Mononuclear cell (primary cell): Measurements from ENCODE around the gene CHCHD3. TPM values are rescaled to one million over a fixed set of nuclear protein-coding genes. Genes with fewer than 3 reads are reported as not detected.

Experiments
- H3K27me3 ChIP-seq: 2 replicates; pipeline ENCODE4 v1.6.0; 2011; ENCODE audit warnings: low read length, control low read depth; ENCODE audit not compliant: insufficient read depth
- H3K4me1 ChIP-seq: 2 replicates; pipeline ENCODE4 v1.5.1; 2011; ENCODE audit warnings: mild to moderate bottlenecking, low read length, control low read depth; ENCODE audit not compliant: insufficient read depth
- H3K4me3 ChIP-seq: 2 replicates; pipeline ENCODE4 v1.5.1; 2011; ENCODE audit warnings: mild to moderate bottlenecking, low read length, moderate library complexity
- H3K9me3 ChIP-seq: 2 replicates; pipeline ENCODE4 v1.5.1; 2011; ENCODE audit warnings: low read depth, mild to moderate bottlenecking, control low read depth, low read length
- total RNA-seq: library from RNA; depleted of rRNA; stranded (reverse); fragments of >200 nt; gene quantifications from one replicate; pipeline ENCODE4 v1.2.3, GENCODE V29; 2012

The CHCHD3 gene
- total RNA-seq = 31.1 TPM

DNA sequence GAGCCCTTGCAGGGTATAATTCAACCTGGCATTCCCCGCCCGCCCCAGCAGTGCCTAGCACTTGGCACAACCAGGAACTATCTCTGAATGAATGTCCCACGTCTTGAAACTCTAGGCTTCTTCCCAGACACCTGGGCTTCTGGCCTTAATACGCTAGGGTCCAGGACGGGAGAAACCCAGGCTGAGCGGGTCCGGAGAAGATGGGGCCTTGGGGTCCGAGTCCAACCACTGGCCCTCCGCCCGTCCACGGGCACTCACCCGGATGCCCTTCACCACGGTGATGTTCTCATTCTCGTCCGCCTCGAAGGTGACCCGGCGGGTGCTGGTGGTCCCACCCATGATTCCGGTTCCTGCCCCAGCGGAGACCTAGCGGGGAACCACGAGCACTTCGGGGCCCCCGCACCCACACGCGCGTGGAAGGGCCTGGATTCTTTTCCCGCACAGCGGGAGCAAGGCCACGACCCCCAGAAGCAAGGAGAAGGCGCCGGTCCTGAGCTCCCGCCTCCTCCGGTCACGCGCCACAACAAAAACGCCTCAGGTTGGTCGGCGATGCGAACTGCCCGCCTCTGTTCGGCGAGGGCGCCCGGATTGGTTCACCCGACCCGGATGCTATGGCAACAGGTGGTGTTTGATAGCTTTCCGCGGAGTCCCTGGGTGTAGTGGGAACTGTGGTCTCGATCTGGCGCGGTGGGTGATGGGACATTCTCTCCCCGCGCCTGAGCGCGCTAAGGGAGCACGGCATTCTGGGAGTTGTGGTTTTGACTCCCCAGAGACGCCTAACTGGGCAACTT lies at the start of gene CHCHD3:
TSS of gene CHCHD3 (minus strand) at position 492 of the 791 bp plus-strand sequence. CDS start at position 339, 153 bp downstream.
- H3K4me3 ChIP-seq = peak within 1 kb of the TSS; percentile 89
- no peaks in the 10 kb centered on the region for H3K9me3 ChIP-seq
- no peaks in the 10 kb centered on the region for H3K27me3 ChIP-seq
- H3K4me1 ChIP-seq = peaks cover 9% of the 10 kb centered on the region

DNA sequence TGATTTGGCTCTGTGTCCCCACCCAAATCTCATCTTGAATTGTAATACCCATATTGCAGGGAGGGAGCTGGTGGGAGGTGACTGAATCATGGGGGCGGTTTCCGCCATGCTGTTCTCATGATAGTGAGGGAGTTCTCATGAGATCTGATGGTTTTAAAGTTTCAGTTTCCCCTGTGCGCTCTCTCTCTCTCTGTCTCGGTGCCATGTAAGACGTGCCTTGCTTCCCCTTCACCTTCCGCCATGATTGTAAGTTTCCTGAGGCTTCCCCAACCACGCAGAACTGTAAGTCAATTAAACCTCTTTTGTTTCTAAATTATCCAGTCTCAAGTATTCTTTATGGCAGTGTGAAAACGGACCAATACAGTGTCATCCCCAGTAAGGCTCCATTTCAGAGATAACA lies 48.3 kb upstream of the CHCHD3 start:
- H3K27me3 ChIP-seq = no peaks in the 10 kb centered on the region
- H3K9me3 ChIP-seq = no peaks in the 10 kb centered on the region
- no peaks in the 10 kb centered on the region for H3K4me1 ChIP-seq
- no peak overlapping the region for H3K4me3 ChIP-seq

DNA sequence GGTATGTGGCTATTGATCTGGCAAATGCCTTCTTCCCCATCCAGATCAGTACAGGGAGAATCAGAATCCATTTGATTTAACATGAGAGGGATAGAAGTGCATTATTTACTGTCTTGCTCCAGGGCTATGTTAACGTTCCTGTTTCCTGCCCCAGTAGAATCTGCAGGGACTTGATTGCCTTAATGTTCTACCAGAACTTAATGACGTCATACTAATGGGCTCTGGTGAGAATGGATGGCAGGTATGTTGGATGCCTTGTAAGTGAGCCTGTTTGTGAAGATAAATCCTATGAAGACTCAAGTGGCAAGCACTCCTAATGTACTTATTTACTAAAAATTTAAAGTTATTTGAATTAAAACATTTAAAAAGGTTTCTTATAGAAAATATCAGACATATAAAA lies 44.5 kb upstream of the CHCHD3 start:
- no peaks in the 10 kb centered on the region for H3K27me3 ChIP-seq
- no peaks in the 10 kb centered on the region for H3K4me1 ChIP-seq
- H3K9me3 ChIP-seq = no peaks in the 10 kb centered on the region
- no peak overlapping the region for H3K4me3 ChIP-seq

DNA sequence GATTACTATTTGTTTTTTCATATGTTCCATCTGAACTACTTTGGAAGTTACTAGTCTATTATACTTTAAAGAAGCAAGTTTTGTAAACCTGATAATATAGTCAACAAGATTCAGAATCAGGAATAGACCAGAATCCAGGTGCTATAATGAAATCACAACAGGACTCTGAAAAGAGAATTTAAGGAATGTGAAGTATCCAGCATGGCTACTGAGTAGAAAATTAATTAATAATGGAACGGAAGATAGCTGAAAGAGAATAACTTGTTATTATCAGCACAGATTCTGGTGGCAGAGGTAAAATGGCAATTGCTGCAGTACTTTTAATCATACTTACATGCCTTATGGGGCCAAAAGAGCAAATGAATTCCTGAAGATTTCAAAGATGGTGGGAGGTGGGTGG lies 43.1 kb upstream of the CHCHD3 start:
- Histone ChIP-seq H3K9me3 (no peaks in the 10 kb centered on the region), H3K4me3 (no peak overlapping the region), H3K27me3 (no peaks in the 10 kb centered on the region), H3K4me1 (no peaks in the 10 kb centered on the region)

DNA sequence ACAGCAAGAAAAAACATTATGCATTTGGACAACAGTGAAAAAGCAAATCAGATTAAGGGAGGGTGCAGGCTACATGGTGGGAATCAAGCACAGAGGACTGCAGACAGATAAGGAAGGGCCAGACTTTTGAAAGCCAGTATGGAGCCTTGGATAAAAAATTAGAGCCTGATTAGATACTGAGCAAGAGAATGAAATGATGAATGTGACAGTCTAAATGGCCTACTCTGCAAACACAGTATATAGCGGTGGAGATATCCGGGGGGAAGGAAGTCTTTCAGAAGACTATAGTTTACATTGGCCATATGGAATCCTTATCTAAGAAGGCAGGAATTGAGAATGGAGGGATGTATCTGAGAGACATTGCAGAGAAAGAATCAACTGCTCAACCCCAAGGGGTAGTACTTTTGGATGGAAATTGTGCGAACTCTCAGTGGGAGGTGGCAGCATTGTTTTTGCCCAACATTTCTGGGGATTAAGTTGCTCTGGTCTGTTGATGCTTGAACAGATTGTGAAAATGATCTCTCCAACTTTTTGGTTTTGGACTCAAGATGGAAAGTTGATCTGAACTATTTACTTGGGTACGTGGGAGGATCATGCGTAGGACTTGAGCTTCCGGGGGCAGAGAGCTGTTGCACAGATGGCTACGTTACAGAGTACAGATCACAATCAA lies 39.4 kb upstream of the CHCHD3 start:
- Histone ChIP-seq H3K4me1 (no peaks in the 10 kb centered on the region), H3K9me3 (no peaks in the 10 kb centered on the region), H3K27me3 (no peaks in the 10 kb centered on the region), H3K4me3 (no peak overlapping the region)

DNA sequence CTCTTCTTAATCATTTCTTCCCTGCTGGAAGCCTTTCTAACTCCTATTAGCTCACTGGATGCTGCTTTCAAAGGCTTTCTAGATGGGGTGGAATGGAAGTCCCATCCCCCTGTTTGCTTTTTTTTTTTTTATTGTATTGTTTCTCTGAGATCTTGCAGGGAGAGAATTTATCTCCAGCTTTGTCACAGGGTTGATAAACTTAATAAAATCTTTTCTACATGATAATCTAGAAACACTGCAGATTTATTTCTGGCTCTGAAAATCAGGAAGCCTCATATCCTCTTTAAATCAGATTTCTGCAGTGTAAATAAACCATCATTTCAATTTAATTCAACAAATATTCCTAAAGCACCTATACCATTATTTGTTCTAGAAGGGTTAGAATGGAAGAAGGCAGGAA lies 37.2 kb upstream of the CHCHD3 start:
- H3K9me3 ChIP-seq = no peaks in the 10 kb centered on the region
- H3K4me1 ChIP-seq = no peaks in the 10 kb centered on the region
- no peak overlapping the region for H3K4me3 ChIP-seq
- H3K27me3 ChIP-seq = no peaks in the 10 kb centered on the region

DNA sequence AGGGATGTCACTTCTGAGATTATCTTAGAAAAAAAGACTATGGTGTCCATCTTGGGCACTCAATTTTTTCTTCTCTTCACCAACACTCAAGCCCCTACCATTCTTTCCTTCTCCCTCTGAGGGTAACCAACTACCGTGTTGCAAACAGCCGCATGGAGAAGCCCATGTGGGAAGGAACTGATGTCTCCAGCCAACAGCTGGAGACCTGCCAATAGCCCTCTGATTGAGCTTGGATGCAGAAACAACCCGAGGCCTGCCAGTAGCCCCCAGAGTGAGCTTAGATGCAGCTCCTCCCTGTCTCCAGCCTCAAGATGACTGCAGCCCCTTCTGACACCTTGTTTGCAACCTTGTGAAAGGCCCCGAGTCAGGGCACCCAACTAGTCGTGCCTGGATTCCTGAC lies 36.4 kb upstream of the CHCHD3 start:
- Histone ChIP-seq H3K4me3 (no peak overlapping the region), H3K9me3 (no peaks in the 10 kb centered on the region), H3K4me1 (no peaks in the 10 kb centered on the region), H3K27me3 (no peaks in the 10 kb centered on the region)

DNA sequence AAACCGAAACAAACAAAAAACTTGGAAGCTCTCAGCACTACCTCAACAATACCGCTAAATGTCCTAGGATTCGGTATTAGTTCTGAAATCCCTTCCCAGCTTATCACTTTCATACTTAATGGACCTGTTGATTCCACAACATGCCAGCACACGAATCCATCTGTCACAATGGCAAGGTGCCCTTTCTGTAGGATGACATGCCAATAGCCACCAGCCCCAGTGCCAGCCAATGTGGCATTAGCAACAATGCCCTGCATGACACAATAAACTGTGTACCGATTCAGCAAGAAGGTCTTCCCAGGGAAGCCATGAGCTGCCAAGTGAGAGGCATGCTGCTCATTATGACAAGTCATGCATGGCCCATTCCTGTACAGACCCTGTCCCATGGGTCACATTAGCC lies 35.6 kb upstream of the CHCHD3 start:
- H3K9me3 ChIP-seq = no peaks in the 10 kb centered on the region
- no peaks in the 10 kb centered on the region for H3K27me3 ChIP-seq
- H3K4me3 ChIP-seq = no peak overlapping the region
- H3K4me1 ChIP-seq = no peaks in the 10 kb centered on the region

DNA sequence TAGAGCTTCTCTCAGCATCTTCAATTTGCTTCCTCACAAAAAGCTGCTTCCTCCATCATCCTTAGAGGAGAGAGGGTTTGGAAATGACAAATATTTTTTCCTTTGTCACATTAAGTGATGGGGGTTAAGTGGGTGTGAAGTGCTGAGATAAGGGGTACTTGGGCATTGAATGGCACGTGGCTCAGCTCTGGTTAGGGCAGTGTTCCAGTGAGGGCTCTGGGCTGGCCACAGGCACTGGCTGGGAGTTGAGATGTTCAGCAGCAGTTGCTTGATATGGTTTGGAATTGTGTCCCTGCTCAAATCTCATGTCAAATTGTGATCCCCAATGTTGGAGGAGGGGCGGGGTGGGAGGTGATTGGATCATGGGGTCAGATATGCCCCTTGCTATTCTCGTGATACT lies 33.7 kb upstream of the CHCHD3 start:
- no peaks in the 10 kb centered on the region for H3K9me3 ChIP-seq
- H3K4me1 ChIP-seq = no peaks in the 10 kb centered on the region
- peaks cover under 1% of the 10 kb centered on the region for H3K27me3 ChIP-seq
- H3K4me3 ChIP-seq = no peak overlapping the region

DNA sequence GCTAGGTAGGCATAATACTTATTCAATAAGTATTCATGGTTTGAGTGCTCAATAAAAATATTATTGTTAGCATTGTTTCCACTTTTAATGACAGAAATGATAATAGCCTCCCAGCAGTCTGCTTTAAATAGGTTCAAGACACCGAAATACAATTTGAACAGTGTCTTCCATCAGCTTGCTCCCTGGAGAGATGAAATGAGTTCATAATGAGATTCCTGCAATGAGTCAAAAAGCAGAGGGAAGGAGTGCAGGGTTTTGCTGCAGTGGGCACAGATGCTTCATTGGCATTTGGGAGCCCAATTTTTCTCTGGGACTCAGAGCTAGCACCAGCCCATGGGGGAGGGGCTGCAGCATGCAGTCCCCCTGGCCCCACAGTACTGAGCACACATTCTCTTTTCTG lies 32.6 kb upstream of the CHCHD3 start:
- no peaks in the 10 kb centered on the region for H3K4me1 ChIP-seq
- H3K27me3 ChIP-seq = peaks cover 4% of the 10 kb centered on the region
- H3K9me3 ChIP-seq = no peaks in the 10 kb centered on the region
- no peak overlapping the region for H3K4me3 ChIP-seq

DNA sequence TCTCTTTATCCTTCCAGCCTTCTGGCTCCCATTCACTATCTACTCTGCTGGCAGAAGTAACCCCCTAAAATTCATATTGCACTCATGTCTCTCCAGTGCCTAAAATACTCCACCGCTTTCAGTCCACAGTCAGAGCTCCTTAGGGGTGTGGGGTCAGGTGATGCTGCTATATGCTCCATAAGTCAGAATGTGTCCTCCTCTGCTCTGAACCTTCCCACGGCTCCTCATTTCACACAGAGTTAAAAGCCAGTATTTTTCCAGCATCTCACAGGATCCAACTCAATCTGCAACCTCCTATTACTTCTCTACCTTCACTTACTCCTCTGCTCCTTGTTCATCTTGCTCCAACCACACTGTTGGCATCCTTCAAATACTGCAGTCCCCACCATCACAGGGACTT lies 31.1 kb upstream of the CHCHD3 start:
- peaks cover 7% of the 10 kb centered on the region for H3K27me3 ChIP-seq
- no peaks in the 10 kb centered on the region for H3K4me1 ChIP-seq
- no peaks in the 10 kb centered on the region for H3K9me3 ChIP-seq
- no peak overlapping the region for H3K4me3 ChIP-seq

DNA sequence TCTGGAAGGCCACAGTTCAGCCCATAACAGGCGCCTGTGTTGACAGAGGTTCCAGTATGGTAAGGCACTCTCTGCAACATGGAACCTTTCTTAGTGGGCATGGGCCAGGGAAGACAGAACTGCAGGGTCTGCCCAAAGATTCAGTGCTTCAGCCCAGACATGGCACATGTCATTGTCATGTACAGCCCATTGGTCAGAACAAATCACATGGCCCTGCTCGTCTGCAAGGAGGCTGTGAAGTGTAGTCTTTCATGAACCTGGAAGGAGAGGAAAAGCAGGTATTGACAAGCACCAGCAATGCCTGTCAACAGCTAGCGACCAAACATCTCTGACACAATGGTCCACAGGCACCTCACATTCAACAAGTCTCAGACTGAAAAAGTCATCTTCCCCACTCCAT lies 30.4 kb upstream of the CHCHD3 start:
- no peaks in the 10 kb centered on the region for H3K4me1 ChIP-seq
- no peaks in the 10 kb centered on the region for H3K9me3 ChIP-seq
- no peak overlapping the region for H3K4me3 ChIP-seq
- H3K27me3 ChIP-seq = peaks cover 7% of the 10 kb centered on the region

DNA sequence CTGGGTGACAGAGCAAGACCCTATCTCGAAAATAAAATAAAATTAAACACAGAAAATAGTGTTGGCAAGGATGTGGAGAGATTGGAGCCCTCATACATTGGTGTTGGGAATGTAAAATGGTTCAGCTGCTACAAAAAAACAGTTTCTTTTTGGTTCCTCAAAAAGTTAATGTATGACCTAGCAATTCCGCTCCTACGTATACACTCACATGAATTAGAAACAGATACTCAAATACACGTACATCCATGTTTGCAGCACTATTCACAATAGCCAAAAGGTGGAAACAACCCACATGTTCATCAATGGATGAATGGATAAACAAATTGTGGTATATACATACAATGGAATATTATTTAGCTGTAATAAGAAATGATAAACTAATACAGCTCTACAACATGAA lies 28.4 kb upstream of the CHCHD3 start:
- H3K4me3 ChIP-seq = no peak overlapping the region
- peaks cover 7% of the 10 kb centered on the region for H3K27me3 ChIP-seq
- H3K4me1 ChIP-seq = no peaks in the 10 kb centered on the region
- H3K9me3 ChIP-seq = no peaks in the 10 kb centered on the region

DNA sequence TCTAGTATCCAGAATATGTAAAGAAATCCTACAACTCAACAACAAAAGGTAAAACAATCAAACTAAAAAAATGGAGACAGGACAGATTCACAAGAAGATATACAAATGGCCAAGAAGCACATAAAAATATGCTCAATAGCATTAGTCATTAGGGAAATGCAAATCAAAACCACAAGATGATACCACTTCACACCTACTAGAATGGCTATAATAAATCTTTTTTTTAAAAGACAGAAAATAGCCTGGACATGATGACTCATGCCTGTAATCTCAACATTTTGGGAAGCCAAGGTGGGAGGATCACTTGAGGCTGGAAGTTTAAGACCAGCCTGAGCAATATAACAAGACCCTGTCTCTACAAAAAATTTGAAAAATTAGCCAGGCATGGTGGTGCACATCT lies 27.9 kb upstream of the CHCHD3 start:
- Histone ChIP-seq H3K27me3 (peaks cover 7% of the 10 kb centered on the region), H3K4me3 (no peak overlapping the region), H3K4me1 (no peaks in the 10 kb centered on the region), H3K9me3 (no peaks in the 10 kb centered on the region)

DNA sequence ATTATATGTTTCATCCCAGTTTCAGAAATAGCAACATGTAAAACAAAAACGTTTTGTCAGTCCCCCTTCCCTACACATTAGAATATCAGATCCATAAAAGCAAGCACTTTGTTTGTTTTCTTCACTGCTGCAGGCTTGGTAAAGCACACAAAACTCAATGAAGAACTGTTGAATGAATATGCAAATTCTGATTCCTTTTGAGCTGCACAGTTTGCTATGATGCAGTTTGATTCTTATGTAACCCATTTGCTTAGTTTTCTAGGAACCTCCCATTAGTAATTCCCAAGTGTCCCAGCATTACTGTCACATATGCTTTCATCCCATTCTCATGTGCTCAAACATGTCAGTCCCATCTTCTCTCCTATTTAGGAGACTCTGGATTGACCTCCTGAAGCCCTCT lies 26.1 kb upstream of the CHCHD3 start:
- Histone ChIP-seq H3K27me3 (peaks cover 7% of the 10 kb centered on the region), H3K4me3 (no peak overlapping the region), H3K9me3 (no peaks in the 10 kb centered on the region), H3K4me1 (no peaks in the 10 kb centered on the region)
